ENCODE measurements around the gene BCL2.

DNA sequence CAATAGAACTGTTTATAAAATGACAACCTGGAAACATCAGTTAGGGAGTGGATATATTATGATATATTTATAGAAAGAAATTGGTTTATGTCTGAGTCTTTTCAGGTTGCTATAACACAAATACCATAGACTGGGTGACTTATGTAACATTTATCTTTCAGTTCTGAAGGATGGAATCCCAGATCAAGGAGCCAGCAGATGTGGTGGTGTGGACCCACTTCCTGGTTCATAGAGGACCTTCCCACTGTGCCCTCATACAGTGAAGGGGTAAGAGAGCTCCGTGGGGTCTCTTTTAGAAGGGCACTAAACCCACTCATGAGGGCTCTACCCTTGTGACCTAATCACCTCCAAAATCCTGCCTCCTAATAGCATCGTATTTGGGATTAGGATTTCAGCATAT is 86.7 kb downstream of the BCL2 start:
- no peak for TF ChIP-seq POLR2A (IDR thresholded peaks at IDR 0.05)
- no peak for TF ChIP-seq EP300 (IDR thresholded peaks at IDR 0.05)
